Measurements from ENCODE around the gene AFMID. TPM values are rescaled to one million over a fixed set of nuclear protein-coding genes. Genes with fewer than 3 reads are reported as not detected.
"Not testable (repeated sequence)": the region's sequence is repeated elsewhere in the genome, so short reads cannot be mapped to it uniquely, and the experiment has no call there.

AFMID gene
- total and polyA plus RNA-seq, 5 donors from 2014 or later, result 1.8 to 5.5 (median 2.8) TPM

GRCh38 chr17:78164748-78165607, 22.2 kb upstream of the AFMID start:
- Histone ChIP-seq H3K27me3 (ENCODE audit: control insufficient read depth, insufficient read depth, low read length) (no peaks in the 10 kb centered on the region), H3K4me3 (ENCODE audit: low read depth, low read length) (no peak overlapping the region), H3K4me1 (ENCODE audit: control insufficient read depth, insufficient read depth, low read length, poor library complexity, severe bottlenecking) (peaks cover 17% of the 10 kb centered on the region), H3K9me3 (ENCODE audit: control insufficient read depth in 2 of 2, low read length in 2 of 2) (no peaks in the 10 kb centered on the region), H3K36me3 (ENCODE audit: control insufficient read depth, insufficient read depth, low read length) (no peaks in the 10 kb centered on the region), H3K27ac (ENCODE audit: insufficient read depth, low read length, poor library complexity, severe bottlenecking) (no peak overlapping the region)
- H3K27me3 Mint-ChIP-seq, result peaks cover 1% of the 10 kb centered on the region
- peaks cover 0 to 8% (median 2%) of the 10 kb centered on the region in 4 donors for H3K4me1 Mint-ChIP-seq
- no peaks in the 10 kb centered on the region for H3K9me3 Mint-ChIP-seq
- no peak overlapping the region for H3K27ac Mint-ChIP-seq
- H3K36me3 Mint-ChIP-seq, result no peaks in the 10 kb centered on the region
- ATAC-seq (ENCODE audit: low read depth in 2 of 2), result no peak
- DNase-seq, result no peak
- H3K4me3 Mint-ChIP-seq, result no peak overlapping the region

GRCh38 chr17:78166416-78166815, 20.7 kb upstream of the AFMID start:
- Histone ChIP-seq H3K27ac (ENCODE audit: insufficient read depth, low read length, poor library complexity, severe bottlenecking) (no peak overlapping the region), H3K9me3 (ENCODE audit: control insufficient read depth in 2 of 2, low read length in 2 of 2) (no peaks in the 10 kb centered on the region), H3K4me3 (ENCODE audit: low read depth, low read length) (no peak overlapping the region), H3K4me1 (ENCODE audit: control insufficient read depth, insufficient read depth, low read length, poor library complexity, severe bottlenecking) (peaks cover 24% of the 10 kb centered on the region), H3K36me3 (ENCODE audit: control insufficient read depth, insufficient read depth, low read length) (no peaks in the 10 kb centered on the region), H3K27me3 (ENCODE audit: control insufficient read depth, insufficient read depth, low read length) (no peaks in the 10 kb centered on the region)
- Mint-ChIP-seq H3K4me1 (peaks cover 0 to 20% (median 1%) of the 10 kb centered on the region in 4 donors), H3K9me3 (no peaks in the 10 kb centered on the region), H3K27me3 (no peaks in the 10 kb centered on the region), H3K36me3 (peaks cover 4% of the 10 kb centered on the region), H3K27ac (no peak overlapping the region), H3K4me3 (peak overlapping the region in 1 of 4 donors; percentile 78)
- DNase-seq, result no peak
- ATAC-seq (ENCODE audit: low read depth in 2 of 2), result no peak

GRCh38 chr17:78168242-78168902, 18.8 kb upstream of the AFMID start, which contains the start of gene SYNGR2:
Gene SYNGR2, plus strand, starts transcription at chr17:78168581. Its CDS starts 36 bp downstream, at chr17:78168617.
- DNase-seq (peak; percentile 80 to 90 (median 87)), ATAC-seq (ENCODE audit: low read depth in 2 of 2) (peak; percentile 89 to 91)
- H3K4me1 Mint-ChIP-seq, result peaks cover 2 to 40% (median 17%) of the 10 kb centered on the region in 4 donors
- Histone ChIP-seq H3K4me1 (ENCODE audit: control insufficient read depth, insufficient read depth, low read length, poor library complexity, severe bottlenecking) (peaks cover 41% of the 10 kb centered on the region), H3K4me3 (ENCODE audit: low read depth, low read length) (peak within 1 kb of the TSS; percentile 37), H3K27ac (ENCODE audit: insufficient read depth, low read length, poor library complexity, severe bottlenecking) (peak within 1 kb of the TSS; percentile 82), H3K36me3 (ENCODE audit: control insufficient read depth, insufficient read depth, low read length) (peaks cover 3% of the 10 kb centered on the region), H3K27me3 (ENCODE audit: control insufficient read depth, insufficient read depth, low read length) (no peaks in the 10 kb centered on the region), H3K9me3 (ENCODE audit: control insufficient read depth in 2 of 2, low read length in 2 of 2) (no peaks in the 10 kb centered on the region)
- H3K4me3 Mint-ChIP-seq, result peak within 1 kb of the TSS; percentile 32 to 88 (median 82)
- peak within 1 kb of the TSS; percentile 20 to 85 (median 78) for H3K27ac Mint-ChIP-seq
- no peaks in the 10 kb centered on the region for H3K27me3 Mint-ChIP-seq
- H3K36me3 Mint-ChIP-seq, result peaks cover 11% of the 10 kb centered on the region
- H3K9me3 Mint-ChIP-seq, result peaks cover 0 to 2% (median 0%) of the 10 kb centered on the region in 7 donors

GRCh38 chr17:78168903-78169793, 18.0 kb upstream of the AFMID start:
- Histone ChIP-seq H3K9me3 (ENCODE audit: control insufficient read depth in 2 of 2, low read length in 2 of 2) (no peaks in the 10 kb centered on the region), H3K4me3 (ENCODE audit: low read depth, low read length) (no peak overlapping the region), H3K27ac (ENCODE audit: insufficient read depth, low read length, poor library complexity, severe bottlenecking) (peak overlapping the region; percentile 82), H3K4me1 (ENCODE audit: control insufficient read depth, insufficient read depth, low read length, poor library complexity, severe bottlenecking) (peaks cover 49% of the 10 kb centered on the region), H3K36me3 (ENCODE audit: control insufficient read depth, insufficient read depth, low read length) (peaks cover 3% of the 10 kb centered on the region), H3K27me3 (ENCODE audit: control insufficient read depth, insufficient read depth, low read length) (no peaks in the 10 kb centered on the region)
- ATAC-seq (ENCODE audit: low read depth in 2 of 2) (peak in 1 of 2 donors; percentile 6), DNase-seq (peak in 1 of 3 donors; percentile 63)
- peaks cover 0 to 2% (median 0%) of the 10 kb centered on the region in 7 donors for H3K9me3 Mint-ChIP-seq
- H3K4me3 Mint-ChIP-seq, result peak overlapping the region; percentile 78 to 88 (median 86)
- H3K36me3 Mint-ChIP-seq, result peaks cover 15% of the 10 kb centered on the region
- H3K27me3 Mint-ChIP-seq, result no peaks in the 10 kb centered on the region
- peak overlapping the region; percentile 20 to 79 (median 78) for H3K27ac Mint-ChIP-seq
- peaks cover 6 to 47% (median 24%) of the 10 kb centered on the region in 4 donors for H3K4me1 Mint-ChIP-seq

- H3K4me1 Mint-ChIP-seq, result peaks cover 6 to 53% (median 25%) of the 10 kb centered on the region in 4 donors
- peak overlapping the region; percentile 38 to 86 (median 78) for H3K27ac Mint-ChIP-seq
- no peak overlapping the region for H3K27ac ChIP-seq (ENCODE audit: insufficient read depth, low read length, poor library complexity, severe bottlenecking)
- peaks cover 3% of the 10 kb centered on the region for H3K36me3 ChIP-seq (ENCODE audit: control insufficient read depth, insufficient read depth, low read length)
- H3K4me3 ChIP-seq (ENCODE audit: low read depth, low read length), result no peak overlapping the region
- H3K27me3 ChIP-seq (ENCODE audit: control insufficient read depth, insufficient read depth, low read length), result no peaks in the 10 kb centered on the region
- DNase-seq (no peak), ATAC-seq (ENCODE audit: low read depth in 2 of 2) (no peak)
- H3K9me3 Mint-ChIP-seq, result peaks cover 0 to 2% (median 0%) of the 10 kb centered on the region in 7 donors
- H3K9me3 ChIP-seq (ENCODE audit: control insufficient read depth in 2 of 2, low read length in 2 of 2), result no peaks in the 10 kb centered on the region
- H3K4me3 Mint-ChIP-seq, result peak overlapping the region; percentile 62 to 87 (median 80)
- H3K27me3 Mint-ChIP-seq, result no peaks in the 10 kb centered on the region
- H3K4me1 ChIP-seq (ENCODE audit: control insufficient read depth, insufficient read depth, low read length, poor library complexity, severe bottlenecking), result peaks cover 53% of the 10 kb centered on the region
- H3K36me3 Mint-ChIP-seq, result peaks cover 15% of the 10 kb centered on the region
These were observed 16.2 kb upstream of the AFMID start for GRCh38 chr17:78170692-78171590.

- Mint-ChIP-seq H3K36me3 (peaks cover 15% of the 10 kb centered on the region), H3K4me3 (peak overlapping the region; percentile 4 to 79 (median 38)), H3K27ac (peak overlapping the region in 1 of 3 donors; percentile 29), H3K4me1 (peaks cover 6 to 61% (median 29%) of the 10 kb centered on the region in 4 donors)
- H3K36me3 ChIP-seq (ENCODE audit: control insufficient read depth, insufficient read depth, low read length); H3K27ac ChIP-seq (ENCODE audit: insufficient read depth, low read length, poor library complexity, severe bottlenecking); H3K9me3 Mint-ChIP-seq; H3K27me3 ChIP-seq (ENCODE audit: control insufficient read depth, insufficient read depth, low read length); DNase-seq; H3K4me3 ChIP-seq (ENCODE audit: low read depth, low read length); H3K9me3 ChIP-seq (ENCODE audit: control insufficient read depth in 2 of 2, low read length in 2 of 2); H3K27me3 Mint-ChIP-seq; ATAC-seq (ENCODE audit: low read depth in 2 of 2): not testable (repeated sequence)
- H3K4me1 ChIP-seq (ENCODE audit: control insufficient read depth, insufficient read depth, low read length, poor library complexity, severe bottlenecking), result peaks cover 61% of the 10 kb centered on the region
These were observed 15.4 kb upstream of the AFMID start for GRCh38 chr17:78171591-78172248.

All from CD4-positive, CD25-positive, alpha-beta regulatory T cell (primary cell).